BE2C (cell line): ENCODE results near the gene ITGA6.

ENCODE experiments used
- DNase-seq: peaks from one replicate; pipeline ENCODE4 v3.0.0-alpha.2; 2020
- H3K27me3 ChIP-seq: fragments of 250-450 bp; sonication (Bioruptor Pico); 2 replicates; pipeline ENCODE4 v1.5.1; 2020; ENCODE audit warnings: mild to moderate bottlenecking
- H3K36me3 ChIP-seq: fragments of 250-450 bp; sonication (Bioruptor Pico); 2 replicates; pipeline ENCODE4 v1.5.1; 2020; ENCODE audit warnings: mild to moderate bottlenecking
- H3K4me1 ChIP-seq: fragments of 250-450 bp; sonication (Bioruptor Pico); 2 replicates; pipeline ENCODE4 v1.5.1; 2020
- H3K4me3 ChIP-seq: 2 replicates; pipeline ENCODE4 v1.5.1; 2011; ENCODE audit warnings: low read depth, low read length
- H3K9me3 ChIP-seq: fragments of 250-450 bp; sonication (Bioruptor Pico); 2 replicates; pipeline ENCODE4 v1.5.1; 2020
- TF ChIP-seq, protein P1 (sequence below): IDR thresholded peaks from 2 replicates; pipeline ENCODE4 v1.5.1; 2012; ENCODE audit warnings: mild to moderate bottlenecking, low read depth, low read length

ITGA6 gene

GRCh38 chr2:172403402-172403801 is 24.0 kb upstream of the ITGA6 start:
- H3K36me3 ChIP-seq = no peaks in the 10 kb centered on the region
- no peak for DNase-seq
- no peaks in the 10 kb centered on the region for H3K9me3 ChIP-seq
- H3K4me1 ChIP-seq = no peaks in the 10 kb centered on the region
- H3K27me3 ChIP-seq = no peaks in the 10 kb centered on the region
- no peak overlapping the region for H3K4me3 ChIP-seq
- TF ChIP-seq, protein P1, sequence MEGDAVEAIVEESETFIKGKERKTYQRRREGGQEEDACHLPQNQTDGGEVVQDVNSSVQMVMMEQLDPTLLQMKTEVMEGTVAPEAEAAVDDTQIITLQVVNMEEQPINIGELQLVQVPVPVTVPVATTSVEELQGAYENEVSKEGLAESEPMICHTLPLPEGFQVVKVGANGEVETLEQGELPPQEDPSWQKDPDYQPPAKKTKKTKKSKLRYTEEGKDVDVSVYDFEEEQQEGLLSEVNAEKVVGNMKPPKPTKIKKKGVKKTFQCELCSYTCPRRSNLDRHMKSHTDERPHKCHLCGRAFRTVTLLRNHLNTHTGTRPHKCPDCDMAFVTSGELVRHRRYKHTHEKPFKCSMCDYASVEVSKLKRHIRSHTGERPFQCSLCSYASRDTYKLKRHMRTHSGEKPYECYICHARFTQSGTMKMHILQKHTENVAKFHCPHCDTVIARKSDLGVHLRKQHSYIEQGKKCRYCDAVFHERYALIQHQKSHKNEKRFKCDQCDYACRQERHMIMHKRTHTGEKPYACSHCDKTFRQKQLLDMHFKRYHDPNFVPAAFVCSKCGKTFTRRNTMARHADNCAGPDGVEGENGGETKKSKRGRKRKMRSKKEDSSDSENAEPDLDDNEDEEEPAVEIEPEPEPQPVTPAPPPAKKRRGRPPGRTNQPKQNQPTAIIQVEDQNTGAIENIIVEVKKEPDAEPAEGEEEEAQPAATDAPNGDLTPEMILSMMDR = no peak

- no peaks in the 10 kb centered on the region for H3K9me3 ChIP-seq
- TF ChIP-seq, protein P1 = no peak
Observed at GRCh38 chr2:172403881-172404468, 23.4 kb upstream of the ITGA6 start.

GRCh38 chr2:172404824-172405223 is 22.6 kb upstream of the ITGA6 start:
- TF ChIP-seq, protein P1 = no peak
- no peaks in the 10 kb centered on the region for H3K4me1 ChIP-seq
- no peaks in the 10 kb centered on the region for H3K36me3 ChIP-seq
- H3K9me3 ChIP-seq = no peaks in the 10 kb centered on the region
- no peak for DNase-seq
- no peaks in the 10 kb centered on the region for H3K27me3 ChIP-seq
- H3K4me3 ChIP-seq = no peak overlapping the region

More at GRCh38 chr2:172403881-172404468, 23.4 kb upstream of the ITGA6 start:
- H3K4me3 ChIP-seq = no peak overlapping the region
- no peaks in the 10 kb centered on the region for H3K4me1 ChIP-seq
- DNase-seq = no peak
- no peaks in the 10 kb centered on the region for H3K36me3 ChIP-seq
- H3K27me3 ChIP-seq = no peaks in the 10 kb centered on the region

GRCh38 chr2:172405673-172406072 is 21.7 kb upstream of the ITGA6 start:
- TF ChIP-seq, protein P1 = no peak
- no peaks in the 10 kb centered on the region for H3K9me3 ChIP-seq
- H3K4me1 ChIP-seq = no peaks in the 10 kb centered on the region

GRCh38 chr2:172408143-172408766 is 19.1 kb upstream of the ITGA6 start:
- no peak overlapping the region for H3K4me3 ChIP-seq
- H3K27me3 ChIP-seq = no peaks in the 10 kb centered on the region
- no peaks in the 10 kb centered on the region for H3K36me3 ChIP-seq
- no peaks in the 10 kb centered on the region for H3K9me3 ChIP-seq
- TF ChIP-seq, protein P1 = no peak
- H3K4me1 ChIP-seq = no peaks in the 10 kb centered on the region
- DNase-seq = no peak

More at GRCh38 chr2:172405673-172406072, 21.7 kb upstream of the ITGA6 start:
- DNase-seq = no peak
- Histone ChIP-seq H3K36me3 (no peaks in the 10 kb centered on the region), H3K27me3 (no peaks in the 10 kb centered on the region), H3K4me3 (no peak overlapping the region)

GRCh38 chr2:172409042-172409441 is 18.3 kb upstream of the ITGA6 start:
- Histone ChIP-seq H3K4me3 (no peak overlapping the region), H3K9me3 (no peaks in the 10 kb centered on the region), H3K36me3 (no peaks in the 10 kb centered on the region), H3K27me3 (no peaks in the 10 kb centered on the region), H3K4me1 (no peaks in the 10 kb centered on the region)
- no peak for DNase-seq
- TF ChIP-seq, protein P1 = no peak
